HCT116 (cell line): ENCODE results near the gene OR10H5. TPM values are rescaled to one million over a fixed set of nuclear protein-coding genes. Genes with fewer than 3 reads are reported as not detected.
"Not testable (repeated sequence)": the region's sequence is repeated elsewhere in the genome, so short reads cannot be mapped to it uniquely, and the experiment has no call there.

Experiments used
- ATAC-seq: fragments of 200-7000 bp; cut with Tn5 transposase; 2 replicates; pipeline ENCODE4 v1.9.1; 2020; ENCODE audit warnings: mild to moderate bottlenecking, moderate library complexity
- BruUV-seq: library from RNA; stranded (reverse); fragments of 400-500 nt; replicated peaks from 2 replicates; lab custom pipeline; 2021; lab: Mats Ljungman, UMichigan
- CTCF ChIA-PET: fragments of 300-600 bp; sonication (Branson Sonifier 250); formaldehyde crosslinking; loops from one replicate; lab custom pipeline; 2021; ENCODE audit warnings: antibody characterized with exemption; lab: Charles Lee
- POLR2A ChIA-PET: fragments of 300-600, 350-600 bp; sonication (Branson Sonifier 250); formaldehyde crosslinking; loops from one replicate; lab custom pipeline; 2021; ENCODE audit warnings: antibody characterized with exemption; lab: Charles Lee
- RAD21 ChIA-PET, 2 experiments: fragments of 300-600 bp; sonication (Branson Sonifier 250); formaldehyde crosslinking; loops; one replicate each; lab custom pipeline; 2023; ENCODE audit warnings: low total read pairs in 2 of 2; ENCODE audit not compliant: uncharacterized antibody in 2 of 2, unreplicated experiment in 2 of 2, low non-redundant PET in 1 of 2; lab: Charles Lee
- DNase-seq: peaks from one replicate; pipeline ENCODE4 v3.0.0-alpha.2; 2010; ENCODE audit warnings: low read depth, low spot score
- H2AFZ ChIP-seq: fragments of 200-600 bp; shearing (Covaris generic), sonication (generic); 2 replicates; pipeline ENCODE4 v1.6.1; 2017; ENCODE audit warnings: low read depth, mixed run types, mixed read lengths, antibody characterized with exemption, low read length; ENCODE audit not compliant: poor library complexity, severe bottlenecking
- H3K27ac ChIP-seq: 2 replicates; pipeline ENCODE4 v1.5.1; 2012; ENCODE audit warnings: low read depth, low read length
- H3K27me3 ChIP-seq: fragments of 200-600 bp; sonication (generic); 2 replicates; pipeline ENCODE4 v1.6.1; 2016; ENCODE audit warnings: mixed run types, low read length, mixed read lengths; ENCODE audit not compliant: insufficient read depth
- H3K36me3 ChIP-seq, 2 experiments: fragments of 200-500 bp in 1 of 2; fragments of 200-600 bp in 1 of 2; sonication (Bioruptor generic) in 1 of 2; sonication (generic) in 1 of 2; 2 replicates each; pipeline versions ENCODE4 v1.5.1 to v1.6.1; 2014 to 2016; ENCODE audit warnings: low read length in 2 of 2, inconsistent platforms in 1 of 2, mixed read lengths in 1 of 2, mixed run types in 1 of 2; ENCODE audit not compliant: insufficient read depth in 2 of 2, control insufficient read depth in 1 of 2
- H3K4me1 ChIP-seq, 2 experiments: fragments of 200-600 bp in 1 of 2; sonication (generic) in 1 of 2; 2 replicates each; pipeline versions ENCODE4 v1.5.1 to v1.6.1; 2012 to 2017; ENCODE audit warnings: low read length in 2 of 2, inconsistent platforms in 1 of 2, mild to moderate bottlenecking in 1 of 2, mixed read lengths in 1 of 2, mixed run types in 1 of 2, moderate library complexity in 1 of 2; ENCODE audit not compliant: insufficient read depth in 2 of 2, control insufficient read depth in 1 of 2
- H3K4me2 ChIP-seq: fragments of 200-600 bp; sonication (generic); 2 replicates; pipeline ENCODE4 v1.6.1; 2017; ENCODE audit warnings: mixed run types, low read length, mixed read lengths
- H3K4me3 ChIP-seq, 2 experiments: fragments of 200-600 bp in 1 of 2; sonication (generic) in 1 of 2; replicated peaks in 1 of 2; 2 replicates each; pipeline ENCODE4 v1.5.1; 2011 to 2016; ENCODE audit warnings: low read length in 2 of 2, control low read depth in 1 of 2, low read depth in 1 of 2, mild to moderate bottlenecking in 1 of 2, mixed read lengths in 1 of 2, mixed run types in 1 of 2
- H3K79me2 ChIP-seq: fragments of 200-600 bp; sonication (generic); 2 replicates; pipeline ENCODE4 v1.6.1; 2017; ENCODE audit warnings: mild to moderate bottlenecking, mixed run types, low read length, moderate library complexity, mixed read lengths; ENCODE audit not compliant: insufficient read depth
- H3K9ac ChIP-seq: fragments of 200-600 bp; sonication (generic); 2 replicates; pipeline ENCODE4 v1.6.1; 2016; ENCODE audit warnings: low read length, mixed read lengths
- H3K9me2 ChIP-seq: fragments of 200-600 bp; sonication (generic), shearing (Covaris generic); 2 replicates; pipeline ENCODE4 v1.6.1; 2017; ENCODE audit warnings: mixed run types, mild to moderate bottlenecking, moderate library complexity; ENCODE audit not compliant: insufficient read depth
- H3K9me3 ChIP-seq, 2 experiments: fragments of 200-500 bp in 1 of 2; fragments of 200-600 bp in 1 of 2; sonication (Bioruptor generic) in 1 of 2; sonication (generic) in 1 of 2; 2 replicates each; pipeline ENCODE4 v1.6.1; 2014 to 2017; ENCODE audit warnings: low read length in 2 of 2, mixed read lengths in 2 of 2, inconsistent platforms in 1 of 2, low read depth in 1 of 2, mild to moderate bottlenecking in 1 of 2, mixed run types in 1 of 2, moderate library complexity in 1 of 2; ENCODE audit not compliant: control insufficient read depth in 1 of 2, insufficient read depth in 1 of 2
- H4K20me1 ChIP-seq: fragments of 200-600 bp; sonication (generic), shearing (Covaris generic); 2 replicates; pipeline ENCODE4 v1.6.1; 2017; ENCODE audit warnings: mixed run types, mild to moderate bottlenecking, moderate library complexity; ENCODE audit not compliant: insufficient read depth
- CBX3 ChIP-seq: IDR thresholded peaks from 2 replicates; pipeline ENCODE4 v1.6.1; 2012; ENCODE audit warnings: low read depth
- CTCF ChIP-seq, 3 experiments: fragments of 200-600 bp in 1 of 3; sonication (generic) in 1 of 3; IDR thresholded peaks in 2 of 3; conservative IDR thresholded peaks in 1 of 3; 2 replicates each; pipeline ENCODE4 v1.5.1; 2012 to 2017; ENCODE audit warnings: low read depth in 2 of 3, low read length in 2 of 3, antibody characterized with exemption in 1 of 3, borderline replicate concordance in 1 of 3, control low read depth in 1 of 3, mild to moderate bottlenecking in 1 of 3, mixed read lengths in 1 of 3, mixed run types in 1 of 3, moderate library complexity in 1 of 3; ENCODE audit not compliant: insufficient read depth in 1 of 3
- EGR1 ChIP-seq: IDR thresholded peaks from 2 replicates; pipeline ENCODE4 v1.6.1; 2012; ENCODE audit warnings: low read depth
- EZH2phosphoT487 ChIP-seq: fragments of 200-600 bp; IDR thresholded peaks from 2 replicates; pipeline ENCODE4 v1.6.1; 2018; ENCODE audit warnings: antibody characterized with exemption, borderline replicate concordance
- FOSL1 ChIP-seq: IDR thresholded peaks from 2 replicates; pipeline ENCODE4 v1.6.1; 2012; ENCODE audit warnings: low read depth
- JUND ChIP-seq: IDR thresholded peaks from 2 replicates; pipeline ENCODE4 v1.6.1; 2012
- POLR2AphosphoS5 ChIP-seq: IDR thresholded peaks from 2 replicates; pipeline ENCODE4 v1.6.1; 2011; ENCODE audit warnings: mild to moderate bottlenecking, low read depth, low read length, moderate library complexity
- REST ChIP-seq: IDR thresholded peaks from 2 replicates; pipeline ENCODE4 v1.6.1; 2012; ENCODE audit warnings: low read depth
- SIN3A ChIP-seq: IDR thresholded peaks from 2 replicates; pipeline ENCODE4 v1.6.1; 2012; ENCODE audit warnings: low read depth
- SRF ChIP-seq: IDR thresholded peaks from 2 replicates; pipeline ENCODE4 v1.6.1; 2012; ENCODE audit warnings: low read depth
- intact Hi-C: fragments of 100-400 bp; cut with micrococcal nuclease; formaldehyde crosslinking; loops from 2 replicates; pipeline ENCODE4 v1.10.0; 2022
- total RNA-seq: library from RNA; stranded (reverse); gene quantifications from one replicate; pipeline ENCODE4 v1.2.1, GENCODE V29; 2021; ENCODE audit not compliant: unreplicated experiment

The OR10H5 gene
- total RNA-seq, 1 experiment from 2014 or later: not detected

DNA sequence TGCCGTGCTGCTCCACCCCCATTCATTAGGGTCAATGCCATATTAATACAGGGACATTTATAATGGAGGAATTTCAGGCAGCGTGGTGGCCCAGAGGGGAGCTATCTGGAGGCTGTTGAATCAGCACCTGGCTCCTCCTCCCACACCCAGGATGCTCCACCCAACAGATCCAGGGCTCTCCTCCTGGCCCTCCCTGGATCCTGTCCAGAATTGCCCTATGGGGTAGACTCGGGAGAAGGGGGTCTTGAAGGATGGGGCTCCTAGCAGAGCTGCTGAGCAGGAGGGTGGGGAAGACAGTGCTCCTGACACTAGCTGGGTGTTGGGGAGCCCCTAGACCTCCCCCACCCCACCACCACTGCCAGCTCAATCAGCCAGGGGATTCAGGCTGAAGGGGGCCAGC, 5.2 kb upstream of the OR10H5 start:
- TF ChIP-seq FOSL1 (no peak), EZH2phosphoT487 (no peak), EGR1 (no peak), CBX3 (no peak), POLR2AphosphoS5 (no peak), CTCF (IDR thresholded peaks at IDR 0.05 in 2 of 3, conservative IDR thresholded peaks at IDR 0.05 in 1 of 3; ENCODE audit: borderline replicate concordance in 1 of 3, insufficient read depth in 1 of 3, low read depth in 2 of 3, low read length in 2 of 3) (no peak), SRF (no peak), JUND (no peak), REST (no peak), SIN3A (no peak)
- TF ChIP-seq, all 23 proteins: peak for 0
- POLR2A ChIA-PET: no interaction called here
- BruUV-seq: no TSS peak

GRCh38 chr19:15782896-15783295, 4.6 kb upstream of the OR10H5 start:
- H3K79me2 ChIP-seq, H3K27ac ChIP-seq, H3K9me3 ChIP-seq, RAD21 ChIA-PET, BruUV-seq, H2AFZ ChIP-seq, H3K36me3 ChIP-seq, intact Hi-C loops, H3K4me2 ChIP-seq, ATAC-seq, H4K20me1 ChIP-seq, H3K27me3 ChIP-seq, CTCF ChIA-PET, H3K9ac ChIP-seq, H3K4me3 ChIP-seq, DNase-seq, H3K9me2 ChIP-seq, POLR2A ChIA-PET: not testable (repeated sequence)
- peaks cover 9 to 14% of the 10 kb centered on the region in 2 experiments; a peak in 3 of 4 replicates for H3K4me1 ChIP-seq

More for the DNA sequence above, 5.2 kb upstream of the OR10H5 start:
- no peaks in the 10 kb centered on the region for H3K9me2 ChIP-seq
- H3K36me3 ChIP-seq: no peaks in the 10 kb centered on the region
- no peaks in the 10 kb centered on the region for H3K79me2 ChIP-seq
- H3K4me2 ChIP-seq: no peak overlapping the region
- intact Hi-C loops: no loop called here
- H4K20me1 ChIP-seq: no peaks in the 10 kb centered on the region
- ChIA-PET CTCF (no interaction called here), RAD21 (no interaction called here)
- H2AFZ ChIP-seq: no peak overlapping the region
- H3K27me3 ChIP-seq: peaks cover 4% of the 10 kb centered on the region; the same call in 1 of the 2 replicates
- ATAC-seq (no peak), DNase-seq (no peak)
- H3K4me3 ChIP-seq: no peak overlapping the region
- H3K9me3 ChIP-seq: no peaks in the 10 kb centered on the region
- H3K4me1 ChIP-seq: peaks cover 9 to 14% of the 10 kb centered on the region in 2 experiments; a peak in 3 of 4 replicates
- H3K27ac ChIP-seq: no peak overlapping the region
- H3K9ac ChIP-seq: no peak overlapping the region
